ENCODE measurements around the gene TPSD1. TPM values are rescaled to one million over a fixed set of nuclear protein-coding genes. Genes with fewer than 3 reads are reported as not detected.

Gene TPSD1
- total RNA-seq, 1 experiment from 2014 or later: not detected

DNA sequence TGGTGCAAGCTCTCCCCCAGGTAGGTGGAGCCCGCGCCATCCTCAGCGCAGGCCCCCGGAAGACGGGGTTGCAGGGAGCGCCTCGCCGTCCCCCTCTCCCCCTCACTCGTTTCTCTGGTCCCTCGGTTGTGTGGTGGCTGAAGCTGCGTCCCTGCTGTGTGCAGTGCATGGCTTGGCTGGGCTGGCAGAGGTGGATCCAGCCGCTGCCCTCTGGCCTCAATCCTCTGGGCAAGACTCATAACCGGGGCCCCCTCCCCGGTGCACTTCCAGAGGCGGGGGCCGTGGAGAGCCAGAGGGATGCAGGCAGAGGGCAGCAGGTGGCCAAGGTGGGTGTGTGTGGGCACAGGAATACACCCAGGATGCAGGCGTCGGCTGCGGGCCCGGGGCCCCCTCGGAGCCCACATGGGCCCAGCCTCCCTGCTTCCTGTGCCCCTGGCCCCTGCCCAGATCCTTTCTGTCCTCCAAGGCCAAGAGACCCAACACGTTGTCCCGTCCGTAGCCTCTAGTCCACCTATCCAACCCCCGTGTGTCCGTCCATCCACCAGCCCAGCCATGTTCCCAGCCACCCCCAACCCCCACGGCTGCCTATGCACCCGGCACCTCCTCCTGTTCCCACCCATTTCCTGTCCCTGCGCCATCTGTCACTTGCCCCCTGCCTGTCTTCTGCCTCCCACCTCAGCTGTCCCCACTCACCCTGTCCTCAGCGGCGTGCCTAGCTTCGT lies 40.1 kb upstream of the TPSD1 start:
- Mint-ChIP-seq H3K4me1 (no peaks in the 10 kb centered on the region), H3K27me3 (ENCODE audit: low read depth) (no peaks in the 10 kb centered on the region), H3K9me3 (no peaks in the 10 kb centered on the region), H3K36me3 (ENCODE audit: insufficient read depth in 1 of 3, low read depth in 3 of 3) (peaks cover 2 to 33% (median 21%) of the 10 kb centered on the region in 3 experiments; a peak in 6 of 7 replicates), H3K27ac (no peak overlapping the region), H3K4me3 (no peak overlapping the region)
- Histone ChIP-seq H4K5ac (ENCODE audit: insufficient read length, low read depth, low read length) (no peak overlapping the region), H2AFZ (ENCODE audit: low read length) (no peak overlapping the region), H3K18ac (ENCODE audit: insufficient read length, low read depth, low read length) (no peak overlapping the region), H2BK15ac (ENCODE audit: low read depth, low read length) (no peak overlapping the region; the same call in 1 of the 2 replicates), H4K8ac (replicated peaks; ENCODE audit: insufficient read length, low read depth, low read length) (no peak overlapping the region), H2BK20ac (ENCODE audit: low read depth, low read length, poor library complexity, severe bottlenecking) (no peak overlapping the region), H3K27me3 (ENCODE audit: insufficient read depth, low read length) (no peaks in the 10 kb centered on the region), H2AK5ac (ENCODE audit: insufficient read length, low read length) (no peak overlapping the region), H3K23ac (ENCODE audit: insufficient read length, low read depth, low read length) (no peak overlapping the region), H3K4me2 (ENCODE audit: insufficient read depth, insufficient read length, low read length) (no peak overlapping the region), H3K4ac (ENCODE audit: low read depth, low read length) (no peak overlapping the region), H4K91ac (ENCODE audit: insufficient read length, low read depth, low read length) (no peak overlapping the region), H3K9me3 (ENCODE audit: control insufficient read depth, low read depth, low read length) (no peaks in the 10 kb centered on the region), H3K56ac (ENCODE audit: insufficient read length, low read depth, low read length) (no peak overlapping the region), H3K79me1 (ENCODE audit: insufficient read depth, low read depth, low read length, poor library complexity, severe bottlenecking) (no peaks in the 10 kb centered on the region), H2BK120ac (ENCODE audit: low read depth, low read length, poor library complexity, severe bottlenecking) (no peak overlapping the region), H2BK12ac (ENCODE audit: insufficient read length, low read depth, low read length) (no peak overlapping the region), H3K79me2 (ENCODE audit: insufficient read depth, low read length) (no peaks in the 10 kb centered on the region), H3K9ac (ENCODE audit: extremely low read depth, insufficient read length, low read length) (no peak overlapping the region), H4K20me1 (ENCODE audit: control insufficient read depth, insufficient read depth, insufficient read length) (peaks cover 3% of the 10 kb centered on the region), H3K14ac (ENCODE audit: insufficient read depth, low read length) (no peak overlapping the region; the same call in 1 of the 2 replicates), H3K4me1 (ENCODE audit: insufficient read depth, low read length) (no peaks in the 10 kb centered on the region), H3K23me2 (ENCODE audit: insufficient read length, low read depth, low read length, poor library complexity, severe bottlenecking) (no peaks in the 10 kb centered on the region), H2BK5ac (ENCODE audit: insufficient read length, low read length) (no peak overlapping the region), H3K27ac (ENCODE audit: insufficient read length, low read depth, low read length) (no peak overlapping the region), H3T11ph (ENCODE audit: low read length) (no peak overlapping the region)
- no CpG with 5 or more reads among the region's 32 CpGs for WGBS (ENCODE audit: extremely low coverage, insufficient read length, low lambda C conversion rate)
- TF ChIP-seq, protein P1, sequence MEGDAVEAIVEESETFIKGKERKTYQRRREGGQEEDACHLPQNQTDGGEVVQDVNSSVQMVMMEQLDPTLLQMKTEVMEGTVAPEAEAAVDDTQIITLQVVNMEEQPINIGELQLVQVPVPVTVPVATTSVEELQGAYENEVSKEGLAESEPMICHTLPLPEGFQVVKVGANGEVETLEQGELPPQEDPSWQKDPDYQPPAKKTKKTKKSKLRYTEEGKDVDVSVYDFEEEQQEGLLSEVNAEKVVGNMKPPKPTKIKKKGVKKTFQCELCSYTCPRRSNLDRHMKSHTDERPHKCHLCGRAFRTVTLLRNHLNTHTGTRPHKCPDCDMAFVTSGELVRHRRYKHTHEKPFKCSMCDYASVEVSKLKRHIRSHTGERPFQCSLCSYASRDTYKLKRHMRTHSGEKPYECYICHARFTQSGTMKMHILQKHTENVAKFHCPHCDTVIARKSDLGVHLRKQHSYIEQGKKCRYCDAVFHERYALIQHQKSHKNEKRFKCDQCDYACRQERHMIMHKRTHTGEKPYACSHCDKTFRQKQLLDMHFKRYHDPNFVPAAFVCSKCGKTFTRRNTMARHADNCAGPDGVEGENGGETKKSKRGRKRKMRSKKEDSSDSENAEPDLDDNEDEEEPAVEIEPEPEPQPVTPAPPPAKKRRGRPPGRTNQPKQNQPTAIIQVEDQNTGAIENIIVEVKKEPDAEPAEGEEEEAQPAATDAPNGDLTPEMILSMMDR (conservative IDR thresholded peaks at IDR 0.05): no peak
- DNase-seq: no peak
